Measurements from ENCODE around the gene OTOP1.

The OTOP1 gene

DNA sequence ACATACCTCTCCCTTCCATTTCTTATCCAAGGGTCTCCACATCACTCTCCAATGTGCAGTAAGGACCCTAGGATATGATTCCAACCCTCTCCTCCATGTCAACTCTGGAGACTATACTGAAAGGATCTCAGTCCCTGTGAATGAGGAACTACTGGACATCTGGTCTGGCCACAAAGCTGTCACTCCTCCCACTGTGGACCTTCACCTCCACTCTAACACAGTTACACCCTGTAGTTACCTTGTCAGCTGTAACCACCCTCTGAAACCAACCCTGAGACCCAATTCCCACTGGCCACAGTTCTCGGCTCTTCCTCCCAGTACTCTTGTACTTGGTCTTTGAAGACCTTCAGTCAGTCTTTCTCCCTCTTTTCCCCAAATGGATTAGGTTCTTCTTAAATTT lies 18.4 kb upstream of the OTOP1 start:
- TF ChIP-seq NFIC (IDR thresholded peaks at IDR 0.05), result no peak
- no peak for TF ChIP-seq CREB1 (IDR thresholded peaks at IDR 0.05; ENCODE audit: low read depth)
- TF ChIP-seq, protein P1, sequence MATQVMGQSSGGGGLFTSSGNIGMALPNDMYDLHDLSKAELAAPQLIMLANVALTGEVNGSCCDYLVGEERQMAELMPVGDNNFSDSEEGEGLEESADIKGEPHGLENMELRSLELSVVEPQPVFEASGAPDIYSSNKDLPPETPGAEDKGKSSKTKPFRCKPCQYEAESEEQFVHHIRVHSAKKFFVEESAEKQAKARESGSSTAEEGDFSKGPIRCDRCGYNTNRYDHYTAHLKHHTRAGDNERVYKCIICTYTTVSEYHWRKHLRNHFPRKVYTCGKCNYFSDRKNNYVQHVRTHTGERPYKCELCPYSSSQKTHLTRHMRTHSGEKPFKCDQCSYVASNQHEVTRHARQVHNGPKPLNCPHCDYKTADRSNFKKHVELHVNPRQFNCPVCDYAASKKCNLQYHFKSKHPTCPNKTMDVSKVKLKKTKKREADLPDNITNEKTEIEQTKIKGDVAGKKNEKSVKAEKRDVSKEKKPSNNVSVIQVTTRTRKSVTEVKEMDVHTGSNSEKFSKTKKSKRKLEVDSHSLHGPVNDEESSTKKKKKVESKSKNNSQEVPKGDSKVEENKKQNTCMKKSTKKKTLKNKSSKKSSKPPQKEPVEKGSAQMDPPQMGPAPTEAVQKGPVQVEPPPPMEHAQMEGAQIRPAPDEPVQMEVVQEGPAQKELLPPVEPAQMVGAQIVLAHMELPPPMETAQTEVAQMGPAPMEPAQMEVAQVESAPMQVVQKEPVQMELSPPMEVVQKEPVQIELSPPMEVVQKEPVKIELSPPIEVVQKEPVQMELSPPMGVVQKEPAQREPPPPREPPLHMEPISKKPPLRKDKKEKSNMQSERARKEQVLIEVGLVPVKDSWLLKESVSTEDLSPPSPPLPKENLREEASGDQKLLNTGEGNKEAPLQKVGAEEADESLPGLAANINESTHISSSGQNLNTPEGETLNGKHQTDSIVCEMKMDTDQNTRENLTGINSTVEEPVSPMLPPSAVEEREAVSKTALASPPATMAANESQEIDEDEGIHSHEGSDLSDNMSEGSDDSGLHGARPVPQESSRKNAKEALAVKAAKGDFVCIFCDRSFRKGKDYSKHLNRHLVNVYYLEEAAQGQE (IDR thresholded peaks at IDR 0.05; ENCODE audit: low read depth), result no peak
- TF ChIP-seq FOXM1 (IDR thresholded peaks at IDR 0.05; ENCODE audit: borderline replicate concordance, low read depth), result no peak
- TF ChIP-seq, protein P2, sequence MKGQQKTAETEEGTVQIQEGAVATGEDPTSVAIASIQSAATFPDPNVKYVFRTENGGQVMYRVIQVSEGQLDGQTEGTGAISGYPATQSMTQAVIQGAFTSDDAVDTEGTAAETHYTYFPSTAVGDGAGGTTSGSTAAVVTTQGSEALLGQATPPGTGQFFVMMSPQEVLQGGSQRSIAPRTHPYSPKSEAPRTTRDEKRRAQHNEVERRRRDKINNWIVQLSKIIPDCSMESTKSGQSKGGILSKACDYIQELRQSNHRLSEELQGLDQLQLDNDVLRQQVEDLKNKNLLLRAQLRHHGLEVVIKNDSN (IDR thresholded peaks at IDR 0.05), result no peak
- no peak for TF ChIP-seq TAF1 (IDR thresholded peaks at IDR 0.05; ENCODE audit: low read depth)
- no peak for TF ChIP-seq TCF12 (IDR thresholded peaks at IDR 0.05; ENCODE audit: low read depth)
- TF ChIP-seq EP300 (IDR thresholded peaks at IDR 0.05; ENCODE audit: borderline replicate concordance), result no peak
- TF ChIP-seq YY1 (IDR thresholded peaks at IDR 0.05; ENCODE audit: low read depth), result no peak
- TF ChIP-seq EGR1 (IDR thresholded peaks at IDR 0.05), result no peak
- TF ChIP-seq CEBPB (IDR thresholded peaks at IDR 0.05), result no peak
- no peak for TF ChIP-seq ZBTB7A (IDR thresholded peaks at IDR 0.05; ENCODE audit: low read depth)

DNA sequence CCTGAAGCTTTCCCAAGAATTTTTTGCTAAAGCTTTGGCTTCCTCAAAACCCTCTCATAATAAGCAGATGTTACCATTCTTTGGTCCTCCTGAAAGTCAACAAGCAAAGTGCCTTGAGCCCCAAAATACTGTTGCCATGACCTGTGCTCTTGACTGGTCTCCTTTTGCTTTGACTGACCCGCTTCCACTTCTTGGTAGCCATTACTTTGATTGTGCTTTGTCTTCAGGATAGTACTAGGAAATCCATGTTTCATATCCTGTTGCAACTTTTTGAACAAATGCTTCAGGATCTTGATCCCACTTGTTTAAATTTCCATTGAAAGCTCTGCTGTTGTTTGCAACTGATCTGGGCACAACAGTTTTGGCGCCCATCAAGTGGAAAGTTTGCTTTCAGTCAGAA lies 6.9 kb upstream of the OTOP1 start:
- TF ChIP-seq TCF12 (IDR thresholded peaks at IDR 0.05; ENCODE audit: low read depth) (no peak), NFIC (IDR thresholded peaks at IDR 0.05) (no peak), TAF1 (IDR thresholded peaks at IDR 0.05; ENCODE audit: low read depth) (no peak), RAD21 (IDR thresholded peaks at IDR 0.05; ENCODE audit: low read depth) (no peak), ZBTB7A (IDR thresholded peaks at IDR 0.05; ENCODE audit: low read depth) (no peak), YY1 (IDR thresholded peaks at IDR 0.05; ENCODE audit: low read depth) (no peak), TEAD4 (IDR thresholded peaks at IDR 0.05) (no peak), EP300 (IDR thresholded peaks at IDR 0.05; ENCODE audit: borderline replicate concordance) (no peak), FOXM1 (IDR thresholded peaks at IDR 0.05; ENCODE audit: borderline replicate concordance, low read depth) (no peak), EGR1 (IDR thresholded peaks at IDR 0.05) (no peak), CREB1 (IDR thresholded peaks at IDR 0.05; ENCODE audit: low read depth) (no peak), CEBPB (IDR thresholded peaks at IDR 0.05) (no peak)
- TF ChIP-seq, protein P3, sequence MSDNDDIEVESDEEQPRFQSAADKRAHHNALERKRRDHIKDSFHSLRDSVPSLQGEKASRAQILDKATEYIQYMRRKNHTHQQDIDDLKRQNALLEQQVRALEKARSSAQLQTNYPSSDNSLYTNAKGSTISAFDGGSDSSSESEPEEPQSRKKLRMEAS (IDR thresholded peaks at IDR 0.05), result no peak
- TF ChIP-seq, protein P2 (IDR thresholded peaks at IDR 0.05), result no peak
- TF ChIP-seq, protein P1 (IDR thresholded peaks at IDR 0.05; ENCODE audit: low read depth), result no peak

DNA sequence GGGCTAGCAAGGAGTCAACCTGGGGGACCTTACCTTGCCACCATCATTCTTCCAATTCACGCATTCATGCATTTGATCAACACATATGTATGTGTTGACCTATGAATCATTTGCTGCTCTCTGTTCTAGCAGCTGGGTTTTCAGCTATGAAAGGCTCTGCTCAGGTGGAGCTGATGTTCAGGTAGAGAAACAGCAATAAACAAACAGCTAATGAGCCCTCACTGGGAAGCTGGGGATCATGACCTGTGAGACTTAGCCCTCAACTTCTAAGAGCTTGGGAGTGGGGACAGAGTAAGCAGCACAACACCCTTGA lies 1.6 kb upstream of the OTOP1 start:
- TF ChIP-seq RAD21 (IDR thresholded peaks at IDR 0.05; ENCODE audit: low read depth) (no peak), TEAD4 (IDR thresholded peaks at IDR 0.05) (no peak), CEBPB (IDR thresholded peaks at IDR 0.05) (no peak), TCF12 (IDR thresholded peaks at IDR 0.05; ENCODE audit: low read depth) (no peak), NFIC (IDR thresholded peaks at IDR 0.05) (no peak), YY1 (IDR thresholded peaks at IDR 0.05; ENCODE audit: low read depth) (no peak), CREB1 (IDR thresholded peaks at IDR 0.05; ENCODE audit: low read depth) (no peak), TAF1 (IDR thresholded peaks at IDR 0.05; ENCODE audit: low read depth) (no peak), FOXM1 (IDR thresholded peaks at IDR 0.05; ENCODE audit: borderline replicate concordance, low read depth) (no peak), EGR1 (IDR thresholded peaks at IDR 0.05) (no peak), EP300 (IDR thresholded peaks at IDR 0.05; ENCODE audit: borderline replicate concordance) (no peak)
- TF ChIP-seq, protein P1 (IDR thresholded peaks at IDR 0.05; ENCODE audit: low read depth), result no peak
- TF ChIP-seq, protein P2 (IDR thresholded peaks at IDR 0.05), result no peak
- TF ChIP-seq, protein P3 (IDR thresholded peaks at IDR 0.05), result no peak

Data from Ishikawa (cell line).